Measurements from ENCODE around the gene DNM1. TPM values are rescaled to one million over a fixed set of nuclear protein-coding genes. Genes with fewer than 3 reads are reported as not detected.
"Not testable (repeated sequence)": the region's sequence is repeated elsewhere in the genome, so short reads cannot be mapped to it uniquely, and the experiment has no call there.

Gene DNM1
- total and polyA plus RNA-seq, 3 experiments from 2014 or later: 0.18 to 0.66 (median 0.26) TPM

- Mint-ChIP-seq H3K27ac (peak overlapping the region; percentile 94 to 99 (median 97)), H3K27me3 (peaks cover 0 to 3% of the 10 kb centered on the region in 2 donors), H3K4me1 (peaks cover 27 to 47% (median 43%) of the 10 kb centered on the region in 3 donors), H3K4me3 (peak overlapping the region; percentile 96 to 98 (median 97)), H3K36me3 (peaks cover 0 to 30% (median 5%) of the 10 kb centered on the region in 3 donors), H3K9me3 (no peaks in the 10 kb centered on the region)
- H3K4me3 ChIP-seq (ENCODE audit: low read length): peak overlapping the region; percentile 98
- H3K36me3 ChIP-seq (ENCODE audit: insufficient read depth, low read length): peaks cover 7% of the 10 kb centered on the region
- no peaks in the 10 kb centered on the region for H3K9me3 ChIP-seq (ENCODE audit: low read length)
- H3K27me3 ChIP-seq (ENCODE audit: insufficient read depth, low read length, poor library complexity, severe bottlenecking): no peaks in the 10 kb centered on the region
- peak in 1 of 5 donors; percentile 8 for DNase-seq
- H3K27ac ChIP-seq (ENCODE audit: low read depth, low read length): peak overlapping the region; percentile 96
- CTCF ChIA-PET: interaction anchor here (1.2 kb wide), 2 partner anchors 19 to 27 kb away, joined by 5 to 7 read pairs; no protein-coding TSS in a partner anchor
- peaks cover 19% of the 10 kb centered on the region for H3K4me1 ChIP-seq (ENCODE audit: insufficient read depth, low read length)
- POLR2A ChIA-PET: interaction anchor here (0.5 to 1.2 kb wide), 3 partner anchors 27 to 385 kb away, joined by 3 to 20 read pairs (median 4); partner anchors contain the start of gene URM1
Measured at GRCh38 chr9:128276574-128277270, 73.5 kb downstream of the DNM1 start.

GRCh38 chr9:128279088-128280073, 76.2 kb downstream of the DNM1 start:
- DNase-seq; H3K27me3 ChIP-seq (ENCODE audit: insufficient read depth, low read length, poor library complexity, severe bottlenecking); H3K9me3 Mint-ChIP-seq; H3K36me3 ChIP-seq (ENCODE audit: insufficient read depth, low read length); H3K9me3 ChIP-seq (ENCODE audit: low read length); H3K4me3 ChIP-seq (ENCODE audit: low read length); H3K27me3 Mint-ChIP-seq; POLR2A ChIA-PET; CTCF ChIA-PET: not testable (repeated sequence)
- Mint-ChIP-seq H3K27ac (peak overlapping the region in 5 of 8 donors; percentile 4 to 85 (median 36)), H3K36me3 (peaks cover 0 to 13% (median 5%) of the 10 kb centered on the region in 3 donors), H3K4me3 (peak overlapping the region in 4 of 7 donors; percentile 45 to 60 (median 50)), H3K4me1 (peaks cover 25 to 39% (median 36%) of the 10 kb centered on the region in 3 donors)
- peaks cover 19% of the 10 kb centered on the region for H3K4me1 ChIP-seq (ENCODE audit: insufficient read depth, low read length)
- H3K27ac ChIP-seq (ENCODE audit: low read depth, low read length): peak overlapping the region; percentile 81

- no peaks in the 10 kb centered on the region for H3K27me3 ChIP-seq (ENCODE audit: insufficient read depth, low read length, poor library complexity, severe bottlenecking)
- peak overlapping the region; percentile 81 for H3K27ac ChIP-seq (ENCODE audit: low read depth, low read length)
- DNase-seq: no peak
- no peaks in the 10 kb centered on the region for H3K36me3 ChIP-seq (ENCODE audit: insufficient read depth, low read length)
- Mint-ChIP-seq H3K9me3 (no peaks in the 10 kb centered on the region), H3K4me3 (peak overlapping the region in 1 of 7 donors; percentile 28), H3K27me3 (peaks cover 0 to 3% of the 10 kb centered on the region in 2 donors), H3K36me3 (peaks cover 0 to 14% (median 5%) of the 10 kb centered on the region in 3 donors), H3K27ac (peak overlapping the region in 5 of 8 donors; percentile 19 to 94 (median 66)), H3K4me1 (peaks cover 20 to 31% (median 28%) of the 10 kb centered on the region in 3 donors)
- H3K9me3 ChIP-seq (ENCODE audit: low read length): no peaks in the 10 kb centered on the region
- peaks cover 12% of the 10 kb centered on the region for H3K4me1 ChIP-seq (ENCODE audit: insufficient read depth, low read length)
- ChIA-PET CTCF (no interaction called here), POLR2A (no interaction called here)
- H3K4me3 ChIP-seq (ENCODE audit: low read length): no peak overlapping the region
Measured at GRCh38 chr9:128280084-128280622, 77.0 kb downstream of the DNM1 start.

- POLR2A ChIA-PET: interaction anchor here (0.7 kb wide), 1 partner anchor 531 kb away, joined by 3 read pairs; no protein-coding TSS in a partner anchor
- Histone ChIP-seq H3K27ac (ENCODE audit: low read depth, low read length) (no peak overlapping the region), H3K9me3 (ENCODE audit: low read length) (no peaks in the 10 kb centered on the region), H3K27me3 (ENCODE audit: insufficient read depth, low read length, poor library complexity, severe bottlenecking) (no peaks in the 10 kb centered on the region), H3K36me3 (ENCODE audit: insufficient read depth, low read length) (peaks cover 13% of the 10 kb centered on the region), H3K4me3 (ENCODE audit: low read length) (no peak overlapping the region), H3K4me1 (ENCODE audit: insufficient read depth, low read length) (no peaks in the 10 kb centered on the region)
- H3K4me1 Mint-ChIP-seq: peaks cover 6 to 13% (median 10%) of the 10 kb centered on the region in 3 donors
- peaks cover 3 to 19% (median 5%) of the 10 kb centered on the region in 3 donors for H3K36me3 Mint-ChIP-seq
- H3K9me3 Mint-ChIP-seq: no peaks in the 10 kb centered on the region
- CTCF ChIA-PET: no interaction called here
- peak overlapping the region in 1 of 7 donors; percentile 45 for H3K4me3 Mint-ChIP-seq
- DNase-seq: no peak
- no peaks in the 10 kb centered on the region for H3K27me3 Mint-ChIP-seq
- H3K27ac Mint-ChIP-seq: no peak overlapping the region
Measured at GRCh38 chr9:128282500-128282899, 79.3 kb downstream of the DNM1 start.

- Histone ChIP-seq H3K4me3 (ENCODE audit: low read length) (no peak overlapping the region), H3K27ac (ENCODE audit: low read depth, low read length) (no peak overlapping the region), H3K9me3 (ENCODE audit: low read length) (no peaks in the 10 kb centered on the region), H3K36me3 (ENCODE audit: insufficient read depth, low read length) (peaks cover 13% of the 10 kb centered on the region), H3K27me3 (ENCODE audit: insufficient read depth, low read length, poor library complexity, severe bottlenecking) (no peaks in the 10 kb centered on the region), H3K4me1 (ENCODE audit: insufficient read depth, low read length) (no peaks in the 10 kb centered on the region)
- POLR2A ChIA-PET: no interaction called here
- peaks cover 3 to 32% (median 6%) of the 10 kb centered on the region in 3 donors for H3K36me3 Mint-ChIP-seq
- peak overlapping the region in 2 of 8 donors; percentile 11 to 62 for H3K27ac Mint-ChIP-seq
- H3K27me3 Mint-ChIP-seq: no peaks in the 10 kb centered on the region
- no peaks in the 10 kb centered on the region for H3K9me3 Mint-ChIP-seq
- no peak overlapping the region for H3K4me3 Mint-ChIP-seq
- H3K4me1 Mint-ChIP-seq: peaks cover 0 to under 1% (median under 1%) of the 10 kb centered on the region in 3 donors
- no peak for DNase-seq
- CTCF ChIA-PET: no interaction called here
Measured at GRCh38 chr9:128285033-128285784, 82.0 kb downstream of the DNM1 start.

- Histone ChIP-seq H3K27ac (ENCODE audit: low read depth, low read length) (no peak overlapping the region), H3K36me3 (ENCODE audit: insufficient read depth, low read length) (peaks cover 13% of the 10 kb centered on the region), H3K4me3 (ENCODE audit: low read length) (no peak overlapping the region), H3K9me3 (ENCODE audit: low read length) (no peaks in the 10 kb centered on the region), H3K4me1 (ENCODE audit: insufficient read depth, low read length) (no peaks in the 10 kb centered on the region), H3K27me3 (ENCODE audit: insufficient read depth, low read length, poor library complexity, severe bottlenecking) (no peaks in the 10 kb centered on the region)
- Mint-ChIP-seq H3K36me3 (peaks cover 3 to 30% (median 5%) of the 10 kb centered on the region in 3 donors), H3K4me1 (no peaks in the 10 kb centered on the region), H3K9me3 (no peaks in the 10 kb centered on the region), H3K27ac (no peak overlapping the region), H3K4me3 (no peak overlapping the region), H3K27me3 (no peaks in the 10 kb centered on the region)
- ChIA-PET POLR2A (no interaction called here), CTCF (interaction anchor here (1.0 kb wide), 1 partner anchor 8 kb away, joined by 5 read pairs; no protein-coding TSS in a partner anchor)
- no peak for DNase-seq
Measured at GRCh38 chr9:128286440-128286839, 83.3 kb downstream of the DNM1 start.

- Histone ChIP-seq H3K4me3 (ENCODE audit: low read length) (no peak overlapping the region), H3K9me3 (ENCODE audit: low read length) (no peaks in the 10 kb centered on the region), H3K27ac (ENCODE audit: low read depth, low read length) (no peak overlapping the region), H3K4me1 (ENCODE audit: insufficient read depth, low read length) (no peaks in the 10 kb centered on the region), H3K36me3 (ENCODE audit: insufficient read depth, low read length) (peaks cover 13% of the 10 kb centered on the region), H3K27me3 (ENCODE audit: insufficient read depth, low read length, poor library complexity, severe bottlenecking) (no peaks in the 10 kb centered on the region)
- no peak for DNase-seq
- Mint-ChIP-seq H3K36me3 (peaks cover 3 to 31% (median 4%) of the 10 kb centered on the region in 3 donors), H3K4me3 (no peak overlapping the region), H3K4me1 (no peaks in the 10 kb centered on the region), H3K27ac (no peak overlapping the region), H3K27me3 (no peaks in the 10 kb centered on the region), H3K9me3 (no peaks in the 10 kb centered on the region)
- CTCF ChIA-PET: interaction anchor here (1.2 kb wide), 1 partner anchor 38 kb away, joined by 3 read pairs; no protein-coding TSS in a partner anchor
- POLR2A ChIA-PET: no interaction called here
Measured at GRCh38 chr9:128288273-128289004, 85.3 kb downstream of the DNM1 start.

Measured in CD8-positive, alpha-beta memory T cell (primary cell).